ENCODE data around the gene FOXF1. TPM values are rescaled to one million over a fixed set of nuclear protein-coding genes. Genes with fewer than 3 reads are reported as not detected.

Gene FOXF1
- total and polyA plus RNA-seq, 9 of the 15 experiments (the other 6 are each of a cell fraction or from before 2014, with no cell fraction given) = 0.04 TPM; not detected in 8

DNA sequence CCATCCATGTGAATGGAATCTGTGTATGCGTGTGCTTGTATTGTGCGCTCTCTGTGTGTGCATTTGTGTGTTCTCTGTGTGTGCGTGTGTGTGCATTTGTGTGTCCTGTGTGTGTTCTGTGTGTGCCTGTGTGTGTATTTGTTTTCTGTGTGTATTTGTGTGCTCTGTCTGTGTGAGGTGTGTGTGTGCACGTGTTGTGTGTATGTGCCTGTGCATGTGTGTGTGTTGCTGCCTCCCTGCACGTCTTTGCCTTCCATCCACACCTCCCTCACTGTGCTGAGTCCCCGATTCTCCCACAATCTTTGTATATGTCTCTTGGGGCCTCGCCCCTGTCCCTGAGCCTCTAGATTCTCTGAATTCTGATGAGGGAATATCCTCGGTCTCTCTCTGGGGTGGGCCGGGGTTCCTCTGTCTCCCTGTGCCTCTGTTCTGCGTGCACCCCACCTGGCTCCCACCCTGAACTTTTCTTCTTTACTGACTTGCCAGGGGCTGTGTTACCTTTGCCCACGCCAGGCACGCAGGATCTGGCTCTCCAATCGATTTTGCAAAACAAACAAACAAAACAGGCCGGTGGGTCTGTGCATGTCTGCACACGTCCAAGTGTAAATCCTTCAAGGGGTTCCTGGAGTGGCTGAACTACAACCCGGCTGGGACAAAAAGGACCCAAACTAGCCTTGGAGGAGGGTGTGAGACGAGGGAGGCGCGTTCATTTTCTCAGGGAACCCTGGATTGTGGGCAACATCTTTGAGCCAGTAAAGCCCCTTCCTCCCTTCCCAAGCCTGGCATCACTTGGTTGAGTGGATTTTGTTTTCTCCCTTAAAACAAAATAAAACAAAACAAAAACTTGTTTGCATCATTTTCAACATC, 8.1 kb upstream of the FOXF1 start (continued):
- TF ChIP-seq, protein P1, sequence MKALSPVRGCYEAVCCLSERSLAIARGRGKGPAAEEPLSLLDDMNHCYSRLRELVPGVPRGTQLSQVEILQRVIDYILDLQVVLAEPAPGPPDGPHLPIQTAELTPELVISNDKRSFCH (CRISPR knock-in tag; IDR thresholded peaks at IDR 0.05) = no peak
- TF ChIP-seq, protein P1 (tag; IDR thresholded peaks at IDR 0.05) = no peak
- TF ChIP-seq ZNF134 (CRISPR knock-in tag; conservative IDR thresholded peaks at IDR 0.05) (no peak), TGIF2 (CRISPR knock-in tag; IDR thresholded peaks at IDR 0.05) (no peak), ZNF507 (tag; conservative IDR thresholded peaks at IDR 0.05) (no peak), MCM3 (IDR thresholded peaks at IDR 0.05) (no peak), KHSRP (IDR thresholded peaks at IDR 0.05) (no peak), ZNF644 (tag; IDR thresholded peaks at IDR 0.05; ENCODE audit: low read depth) (no peak), ZZZ3 (IDR thresholded peaks at IDR 0.05) (no peak), KDM4B (IDR thresholded peaks at IDR 0.05; ENCODE audit: borderline replicate concordance in 2 of 2, low read depth in 1 of 2) (no peak)
- TF ChIP-seq, protein P2, sequence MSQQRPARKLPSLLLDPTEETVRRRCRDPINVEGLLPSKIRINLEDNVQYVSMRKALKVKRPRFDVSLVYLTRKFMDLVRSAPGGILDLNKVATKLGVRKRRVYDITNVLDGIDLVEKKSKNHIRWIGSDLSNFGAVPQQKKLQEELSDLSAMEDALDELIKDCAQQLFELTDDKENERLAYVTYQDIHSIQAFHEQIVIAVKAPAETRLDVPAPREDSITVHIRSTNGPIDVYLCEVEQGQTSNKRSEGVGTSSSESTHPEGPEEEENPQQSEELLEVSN (IDR thresholded peaks at IDR 0.05; ENCODE audit: borderline replicate concordance in 1 of 2, extremely low read depth in 1 of 2, insufficient read depth in 1 of 2, insufficient read length in 1 of 2, low read depth in 1 of 2, low read length in 1 of 2, poor library complexity in 1 of 2, severe bottlenecking in 1 of 2) = no peak
- TF ChIP-seq, protein P3, sequence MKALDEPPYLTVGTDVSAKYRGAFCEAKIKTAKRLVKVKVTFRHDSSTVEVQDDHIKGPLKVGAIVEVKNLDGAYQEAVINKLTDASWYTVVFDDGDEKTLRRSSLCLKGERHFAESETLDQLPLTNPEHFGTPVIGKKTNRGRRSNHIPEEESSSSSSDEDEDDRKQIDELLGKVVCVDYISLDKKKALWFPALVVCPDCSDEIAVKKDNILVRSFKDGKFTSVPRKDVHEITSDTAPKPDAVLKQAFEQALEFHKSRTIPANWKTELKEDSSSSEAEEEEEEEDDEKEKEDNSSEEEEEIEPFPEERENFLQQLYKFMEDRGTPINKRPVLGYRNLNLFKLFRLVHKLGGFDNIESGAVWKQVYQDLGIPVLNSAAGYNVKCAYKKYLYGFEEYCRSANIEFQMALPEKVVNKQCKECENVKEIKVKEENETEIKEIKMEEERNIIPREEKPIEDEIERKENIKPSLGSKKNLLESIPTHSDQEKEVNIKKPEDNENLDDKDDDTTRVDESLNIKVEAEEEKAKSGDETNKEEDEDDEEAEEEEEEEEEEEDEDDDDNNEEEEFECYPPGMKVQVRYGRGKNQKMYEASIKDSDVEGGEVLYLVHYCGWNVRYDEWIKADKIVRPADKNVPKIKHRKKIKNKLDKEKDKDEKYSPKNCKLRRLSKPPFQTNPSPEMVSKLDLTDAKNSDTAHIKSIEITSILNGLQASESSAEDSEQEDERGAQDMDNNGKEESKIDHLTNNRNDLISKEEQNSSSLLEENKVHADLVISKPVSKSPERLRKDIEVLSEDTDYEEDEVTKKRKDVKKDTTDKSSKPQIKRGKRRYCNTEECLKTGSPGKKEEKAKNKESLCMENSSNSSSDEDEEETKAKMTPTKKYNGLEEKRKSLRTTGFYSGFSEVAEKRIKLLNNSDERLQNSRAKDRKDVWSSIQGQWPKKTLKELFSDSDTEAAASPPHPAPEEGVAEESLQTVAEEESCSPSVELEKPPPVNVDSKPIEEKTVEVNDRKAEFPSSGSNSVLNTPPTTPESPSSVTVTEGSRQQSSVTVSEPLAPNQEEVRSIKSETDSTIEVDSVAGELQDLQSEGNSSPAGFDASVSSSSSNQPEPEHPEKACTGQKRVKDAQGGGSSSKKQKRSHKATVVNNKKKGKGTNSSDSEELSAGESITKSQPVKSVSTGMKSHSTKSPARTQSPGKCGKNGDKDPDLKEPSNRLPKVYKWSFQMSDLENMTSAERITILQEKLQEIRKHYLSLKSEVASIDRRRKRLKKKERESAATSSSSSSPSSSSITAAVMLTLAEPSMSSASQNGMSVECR (CRISPR knock-in tag; IDR thresholded peaks at IDR 0.05) = no peak

All from K562 (cell line).